ENCODE measurements around the gene TARS2. TPM values are rescaled to one million over a fixed set of nuclear protein-coding genes. Genes with fewer than 3 reads are reported as not detected.

The TARS2 gene
- total RNA-seq, 2 donors from 2014 or later: 48.7 to 56.4 TPM

DNA sequence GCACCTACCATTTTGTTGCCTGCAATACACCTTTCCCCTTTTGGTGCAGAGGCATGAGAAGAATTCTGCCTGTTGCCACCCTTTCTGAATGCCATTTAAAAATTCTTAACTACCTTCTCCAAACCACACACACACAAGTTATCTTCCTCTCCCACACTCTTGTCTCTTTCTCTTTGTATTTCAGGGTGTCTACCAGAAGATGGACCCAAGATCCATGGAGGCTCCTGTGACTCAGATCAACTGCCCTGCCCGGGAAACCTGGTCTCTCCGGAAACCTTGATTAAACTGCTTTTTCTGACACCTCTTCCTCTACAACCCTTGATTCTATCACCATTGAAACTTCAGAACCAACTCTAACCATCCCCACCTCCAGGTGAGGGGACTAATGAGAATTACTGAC is 2.4 kb upstream of the TARS2 start:
- no peaks in the 10 kb centered on the region for H3K9me3 Mint-ChIP-seq
- H3K27ac Mint-ChIP-seq: peak overlapping the region in 1 of 2 donors; percentile 5
- no peak for ATAC-seq
- peaks cover 14 to 17% of the 10 kb centered on the region in 2 donors for H3K36me3 Mint-ChIP-seq
- DNase-seq (ENCODE audit: low spot score in 2 of 2): no peak

DNA sequence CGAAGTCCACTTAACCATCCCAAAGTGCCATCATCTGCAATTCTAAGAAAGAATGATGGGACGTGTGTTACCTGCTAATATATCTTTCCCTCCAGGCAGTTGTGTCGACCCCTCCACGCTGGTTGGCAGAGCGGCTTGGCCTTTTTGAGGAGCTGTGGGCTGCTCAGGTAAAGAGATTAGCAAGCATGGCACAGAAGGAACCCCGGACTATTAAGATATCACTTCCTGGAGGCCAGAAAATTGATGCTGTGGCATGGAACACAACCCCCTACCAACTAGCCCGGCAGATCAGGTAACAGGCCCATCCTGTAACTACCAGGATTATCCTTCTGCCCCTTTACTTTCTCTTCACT is 520 bp downstream of the TARS2 start:
- ATAC-seq: no peak
- no peaks in the 10 kb centered on the region for H3K9me3 Mint-ChIP-seq

DNA sequence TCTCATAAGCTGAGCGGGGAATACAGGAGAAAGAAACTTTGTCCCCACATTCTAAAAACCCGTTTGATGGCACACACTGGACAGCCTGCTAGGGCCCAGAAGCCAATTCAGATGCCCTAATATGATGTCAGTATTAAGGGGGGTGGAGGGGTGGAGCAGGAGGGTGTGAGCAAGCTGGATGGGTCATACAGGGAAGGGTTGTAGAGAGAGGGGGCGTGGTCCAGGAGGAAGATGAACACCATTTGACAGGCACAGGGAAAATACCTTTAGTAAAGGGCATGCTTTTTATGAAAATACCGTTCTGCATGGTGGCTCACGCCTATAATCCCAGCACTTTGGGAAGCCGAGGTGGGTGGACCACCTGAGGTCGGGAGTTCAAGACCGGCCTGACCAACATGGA is 6.0 kb downstream of the TARS2 start:
- Mint-ChIP-seq H3K27ac (no peak overlapping the region), H3K36me3 (peaks cover 14 to 16% of the 10 kb centered on the region in 2 donors), H3K9me3 (no peaks in the 10 kb centered on the region)
- ATAC-seq: peak in 1 of 2 donors; percentile 71
- no peak for DNase-seq (ENCODE audit: low spot score in 2 of 2)

More for the DNA sequence above, 520 bp downstream of the TARS2 start:
- Mint-ChIP-seq H3K36me3 (peaks cover 22 to 30% of the 10 kb centered on the region in 2 donors), H3K27ac (peak overlapping the region; percentile 97 to 99)
- DNase-seq (ENCODE audit: low spot score in 2 of 2): no peak

DNA sequence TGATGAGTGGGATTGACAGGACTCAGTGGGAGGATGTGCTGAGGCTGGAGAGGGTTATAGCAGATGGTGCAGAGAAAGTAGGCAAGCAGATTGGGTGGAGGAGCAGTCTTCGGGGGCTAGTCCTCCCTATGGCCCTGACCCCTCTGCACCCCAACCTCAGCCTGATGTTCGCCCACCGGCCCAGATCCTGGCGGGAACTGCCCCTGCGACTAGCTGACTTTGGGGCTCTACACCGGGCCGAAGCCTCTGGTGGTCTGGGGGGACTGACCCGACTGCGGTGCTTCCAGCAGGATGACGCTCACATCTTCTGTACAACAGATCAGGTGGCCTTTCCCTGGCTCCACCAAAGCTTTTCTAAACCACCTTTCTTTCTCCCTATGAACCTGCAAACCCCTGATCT is 11.1 kb downstream of the TARS2 start:
- Mint-ChIP-seq H3K9me3 (no peaks in the 10 kb centered on the region), H3K36me3 (no peaks in the 10 kb centered on the region), H3K27ac (no peak overlapping the region)
- no peak for ATAC-seq
- no peak for DNase-seq (ENCODE audit: low spot score in 2 of 2)

DNA sequence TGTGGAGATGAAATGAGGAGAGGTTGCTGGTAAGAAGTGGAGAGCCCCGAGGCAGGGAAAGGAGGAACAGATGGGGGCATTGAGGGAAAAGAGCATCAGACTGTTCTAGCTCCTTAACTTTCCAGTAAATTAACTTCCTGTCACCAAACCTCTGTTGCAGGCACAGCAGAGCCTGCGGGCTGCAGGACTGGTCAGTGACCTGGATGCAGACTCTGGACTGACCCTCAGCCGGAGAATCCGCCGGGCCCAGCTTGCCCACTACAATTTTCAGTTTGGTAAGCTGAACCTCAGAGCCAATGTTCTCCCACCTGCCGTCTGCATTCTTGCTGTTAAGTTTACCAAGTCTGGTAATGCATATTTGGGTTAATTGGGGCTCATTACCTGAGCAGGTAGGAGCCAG is 18.2 kb downstream of the TARS2 start:
- ATAC-seq (no peak), DNase-seq (ENCODE audit: low spot score in 2 of 2) (no peak)
- peak overlapping the region; percentile 12 to 39 for H3K27ac Mint-ChIP-seq
- H3K9me3 Mint-ChIP-seq: no peaks in the 10 kb centered on the region
- no peaks in the 10 kb centered on the region for H3K36me3 Mint-ChIP-seq

- peak in 1 of 2 donors; percentile 39 for ATAC-seq
- Mint-ChIP-seq H3K9me3 (no peaks in the 10 kb centered on the region), H3K27ac (peak within 1 kb of the TSS; percentile 52 to 75), H3K36me3 (no peaks in the 10 kb centered on the region)
- DNase-seq (ENCODE audit: low spot score in 2 of 2): no peak
These were observed 21.0 kb downstream of the TARS2 start, which contains the start of gene ECM1 for GRCh38 chr1:150507912-150508864. Gene ECM1 (plus strand): TSS chr1:150508109. CDS start chr1:150508210, 101 bp downstream.

DNA sequence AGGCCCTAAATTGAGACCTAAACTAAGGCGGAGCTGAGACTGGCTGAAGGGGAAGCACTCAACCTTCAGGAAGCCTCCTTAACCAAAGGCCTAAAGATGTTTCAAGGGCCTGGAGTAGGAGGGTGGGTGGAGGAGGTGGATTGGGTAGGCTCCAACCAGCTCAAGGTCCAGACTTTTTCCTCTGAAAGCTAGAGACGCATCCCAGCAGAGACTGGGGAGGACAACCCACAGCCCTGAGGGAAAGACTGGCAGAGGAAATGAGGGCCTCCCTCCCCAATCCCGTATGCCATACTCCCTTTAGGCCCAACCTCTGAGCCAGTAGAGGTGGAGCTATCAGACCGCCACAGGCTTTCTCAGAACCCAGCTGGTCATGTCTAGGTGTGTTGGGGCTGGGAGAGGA is 21.8 kb downstream of the TARS2 start:
- H3K36me3 Mint-ChIP-seq: no peaks in the 10 kb centered on the region
- H3K27ac Mint-ChIP-seq: peak overlapping the region; percentile 1 to 52
- DNase-seq (ENCODE audit: low spot score in 2 of 2) (no peak), ATAC-seq (no peak)
- no peaks in the 10 kb centered on the region for H3K9me3 Mint-ChIP-seq

GRCh38 chr1:150511551-150511950 is 24.3 kb downstream of the TARS2 start:
- ATAC-seq (no peak), DNase-seq (ENCODE audit: low spot score in 2 of 2) (no peak)
- Mint-ChIP-seq H3K27ac (peak overlapping the region; percentile 26 to 41), H3K9me3 (no peaks in the 10 kb centered on the region), H3K36me3 (no peaks in the 10 kb centered on the region)

GRCh38 chr1:150511985-150512660 is 24.9 kb downstream of the TARS2 start:
- DNase-seq (ENCODE audit: low spot score in 2 of 2): no peak
- no peaks in the 10 kb centered on the region for H3K9me3 Mint-ChIP-seq
- H3K27ac Mint-ChIP-seq: peak overlapping the region; percentile 26 to 41
- no peaks in the 10 kb centered on the region for H3K36me3 Mint-ChIP-seq
- ATAC-seq: no peak

DNA sequence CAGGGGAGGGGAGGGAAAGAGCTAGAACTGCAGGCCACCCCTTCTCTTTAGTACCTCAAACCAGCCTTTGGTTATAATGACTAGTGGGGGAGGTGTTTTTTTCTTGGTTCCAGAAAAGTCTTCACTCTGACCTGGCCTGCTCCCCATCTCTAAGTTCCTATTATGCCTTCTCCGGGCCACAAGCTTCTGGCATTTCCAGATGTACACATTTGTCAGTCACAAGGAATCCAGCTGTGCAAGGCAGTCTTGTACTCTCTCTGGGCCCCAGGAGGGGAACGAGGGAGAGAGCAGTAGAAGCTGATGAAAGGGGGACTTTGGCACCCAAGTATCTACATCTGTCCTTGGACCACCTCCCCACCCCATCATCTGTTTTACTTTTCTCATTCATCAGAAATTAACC is 25.6 kb downstream of the TARS2 start:
- Mint-ChIP-seq H3K9me3 (no peaks in the 10 kb centered on the region), H3K36me3 (no peaks in the 10 kb centered on the region), H3K27ac (no peak overlapping the region)
- no peak for ATAC-seq
- DNase-seq (ENCODE audit: low spot score in 2 of 2): no peak

GRCh38 chr1:150513351-150513791 is 26.2 kb downstream of the TARS2 start:
- Mint-ChIP-seq H3K9me3 (no peaks in the 10 kb centered on the region), H3K36me3 (no peaks in the 10 kb centered on the region), H3K27ac (no peak overlapping the region)
- ATAC-seq (no peak), DNase-seq (ENCODE audit: low spot score in 2 of 2) (no peak)

DNA sequence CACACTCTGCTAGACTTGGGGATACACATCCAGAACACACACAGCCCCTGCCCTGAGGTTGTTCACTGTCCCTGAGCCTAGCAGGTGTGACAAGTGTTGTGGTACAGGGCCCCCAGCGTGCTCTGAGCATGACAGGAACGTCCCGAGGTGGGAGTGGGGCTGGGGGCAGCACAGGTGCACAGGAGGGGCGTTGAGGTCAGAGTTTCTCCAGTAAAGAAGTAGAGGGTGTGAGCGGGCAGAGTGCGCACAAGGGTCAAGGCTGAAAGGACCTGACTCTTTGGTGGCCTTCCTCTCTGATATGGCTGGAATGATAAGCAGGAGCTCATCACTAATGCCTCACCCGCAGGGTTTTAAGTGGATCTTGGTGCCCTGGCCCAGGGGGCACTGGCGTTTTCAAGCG is 27.0 kb downstream of the TARS2 start:
- H3K9me3 Mint-ChIP-seq: no peaks in the 10 kb centered on the region

GRCh38 chr1:150514913-150515327 is 27.7 kb downstream of the TARS2 start:
- ATAC-seq: peak; percentile 1
- no peaks in the 10 kb centered on the region for H3K9me3 Mint-ChIP-seq
- no peak for DNase-seq (ENCODE audit: low spot score in 2 of 2)
- no peaks in the 10 kb centered on the region for H3K36me3 Mint-ChIP-seq
- H3K27ac Mint-ChIP-seq: peak overlapping the region; percentile 77 to 95

More for the DNA sequence above, 27.0 kb downstream of the TARS2 start:
- ATAC-seq: no peak
- H3K36me3 Mint-ChIP-seq: no peaks in the 10 kb centered on the region
- H3K27ac Mint-ChIP-seq: peak overlapping the region in 1 of 2 donors; percentile 77
- no peak for DNase-seq (ENCODE audit: low spot score in 2 of 2)

DNA sequence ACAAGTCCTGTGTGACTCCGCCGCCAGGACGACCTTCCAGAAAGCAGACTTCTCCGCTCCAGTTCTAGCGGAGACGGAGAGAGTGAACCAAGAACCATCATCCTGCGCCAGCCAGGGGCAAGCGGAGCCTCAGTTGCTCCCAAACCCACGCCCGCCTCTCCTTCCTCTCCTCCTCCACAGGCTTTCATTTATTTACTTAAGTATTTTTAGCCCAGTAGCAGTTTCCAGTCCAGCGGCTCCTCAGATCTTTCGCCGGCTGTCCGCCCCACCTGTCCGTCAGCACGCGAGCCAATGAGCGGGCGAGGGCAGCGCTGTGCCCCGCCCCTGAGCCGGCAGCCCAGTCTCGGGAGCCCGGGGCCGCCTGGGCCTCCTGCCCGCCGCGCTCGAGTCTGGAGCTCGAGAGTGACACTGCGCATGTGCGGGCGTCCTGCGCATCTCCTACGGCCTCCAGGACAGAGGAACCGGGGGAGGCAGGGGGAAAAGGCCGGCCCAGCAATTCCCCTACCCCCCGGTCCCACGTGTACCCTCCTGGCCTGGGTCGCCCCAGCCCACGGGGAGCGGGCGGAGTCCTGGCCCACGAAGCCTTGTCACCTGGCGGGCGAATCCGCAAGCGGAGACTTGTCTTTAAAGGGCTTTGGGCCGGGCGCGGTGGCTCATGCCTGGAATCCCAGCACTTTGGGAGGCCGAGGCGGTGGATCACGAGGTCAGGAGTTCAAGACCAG is 28.3 kb downstream of the TARS2 start, which contains the start of gene FALEC:
TSS of gene FALEC (plus strand) at position 425 of the 722 bp plus-strand sequence.
- DNase-seq (ENCODE audit: low spot score in 2 of 2): peak; percentile 93 to 98
- no peaks in the 10 kb centered on the region for H3K9me3 Mint-ChIP-seq
- no peaks in the 10 kb centered on the region for H3K36me3 Mint-ChIP-seq
- ATAC-seq: peak; percentile 98 to 99
- H3K27ac Mint-ChIP-seq: peak within 1 kb of the TSS; percentile 77 to 95

DNA sequence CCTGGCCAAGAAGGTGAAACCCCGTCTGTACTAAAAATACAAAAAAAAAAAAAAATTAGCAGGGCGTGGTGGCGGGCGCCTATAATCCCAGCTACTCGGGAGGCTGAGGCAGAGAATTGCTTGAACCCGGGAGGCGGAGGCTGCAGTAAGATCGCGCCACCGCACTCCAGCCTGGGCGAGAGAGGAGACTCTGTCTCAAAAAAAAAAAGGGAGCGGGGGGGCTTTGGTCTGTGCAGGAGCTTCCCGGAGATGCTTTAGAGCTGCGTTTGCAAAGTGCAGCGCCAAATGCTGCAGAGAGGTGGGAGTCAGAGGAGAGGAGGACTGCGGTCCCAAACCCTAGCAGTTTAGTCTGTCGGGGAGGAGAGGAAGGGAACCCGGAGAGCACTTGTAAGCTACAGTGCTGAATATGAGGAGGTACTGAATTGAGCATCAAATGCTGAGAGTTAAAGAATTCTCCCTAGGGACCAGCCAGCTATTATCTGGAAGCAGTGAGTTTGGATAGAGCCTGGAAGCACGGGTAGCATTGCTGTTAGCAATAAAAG is 28.9 kb downstream of the TARS2 start:
- H3K27ac Mint-ChIP-seq: peak overlapping the region; percentile 32 to 77
- no peaks in the 10 kb centered on the region for H3K9me3 Mint-ChIP-seq
- DNase-seq (ENCODE audit: low spot score in 2 of 2) (peak in 1 of 2 donors; percentile 30), ATAC-seq (peak; percentile 4 to 16)
- H3K36me3 Mint-ChIP-seq: no peaks in the 10 kb centered on the region

GRCh38 chr1:150516616-150517015 is 29.4 kb downstream of the TARS2 start:
- no peak for DNase-seq (ENCODE audit: low spot score in 2 of 2)
- H3K27ac Mint-ChIP-seq: peak overlapping the region in 1 of 2 donors; percentile 77
- no peaks in the 10 kb centered on the region for H3K36me3 Mint-ChIP-seq
- no peaks in the 10 kb centered on the region for H3K9me3 Mint-ChIP-seq
- no peak for ATAC-seq
